OCI-LY7 (cell line): ENCODE data around the gene OLFML3. TPM values are rescaled to one million over a fixed set of nuclear protein-coding genes. Genes with fewer than 3 reads are reported as not detected.

Experiments used
- BruUV-seq: library from RNA; stranded (reverse); fragments of 400-500 nt; replicated peaks from 2 replicates; lab custom pipeline; 2021; lab: Mats Ljungman, UMichigan
- CTCF ChIA-PET: fragments of 300-600 bp; sonication (Branson Sonifier 250); formaldehyde crosslinking; loops from one replicate; lab custom pipeline; 2022; ENCODE audit warnings: antibody characterized with exemption; ENCODE audit not compliant: unreplicated experiment; lab: Charles Lee
- POLR2A ChIA-PET: fragments of 300-600 bp; sonication (Branson Sonifier 250); formaldehyde crosslinking; loops from one replicate; lab custom pipeline; 2022; ENCODE audit warnings: antibody characterized with exemption; lab: Charles Lee
- DNase-seq: peaks from one replicate; pipeline ENCODE4 v3.0.0-alpha.2; 2015; ENCODE audit warnings: low spot score
- H2AFZ ChIP-seq: fragments of 200-600 bp; sonication (generic), shearing (Covaris generic); 2 replicates; pipeline ENCODE4 v1.6.1; 2014; ENCODE audit warnings: mild to moderate bottlenecking, antibody characterized with exemption, low read length, moderate library complexity
- H3K27ac ChIP-seq: fragments of 200-600 bp; sonication (generic); 2 replicates; pipeline ENCODE4 v1.5.1; 2014; ENCODE audit warnings: mixed run types, low read depth, mild to moderate bottlenecking, moderate library complexity, low read length, inconsistent platforms; ENCODE audit not compliant: poor library complexity, severe bottlenecking
- H3K36me3 ChIP-seq: fragments of 200-600 bp; sonication (generic); 2 replicates; pipeline ENCODE4 v1.6.1; 2014; ENCODE audit warnings: mild to moderate bottlenecking, antibody characterized with exemption, low read length, moderate library complexity, mixed read lengths; ENCODE audit not compliant: insufficient read depth
- H3K4me1 ChIP-seq: fragments of 200-600 bp; sonication (generic); 2 replicates; pipeline ENCODE4 v1.5.1; 2014; ENCODE audit warnings: mild to moderate bottlenecking, low read length; ENCODE audit not compliant: insufficient read depth, poor library complexity, severe bottlenecking
- H3K4me2 ChIP-seq: fragments of 200-600 bp; sonication (generic); 2 replicates; pipeline ENCODE4 v1.6.1; 2014; ENCODE audit warnings: mild to moderate bottlenecking, low read length
- H3K4me3 ChIP-seq: fragments of 200-600 bp; sonication (generic); 2 replicates; pipeline ENCODE4 v1.5.1; 2014; ENCODE audit warnings: mild to moderate bottlenecking, low read depth, low read length; ENCODE audit not compliant: poor library complexity, severe bottlenecking
- H3K79me2 ChIP-seq: fragments of 200-600 bp; sonication (generic); 2 replicates; pipeline ENCODE4 v1.6.1; 2016; ENCODE audit warnings: low read depth, mild to moderate bottlenecking, low read length, moderate library complexity, mixed read lengths; ENCODE audit not compliant: insufficient read depth
- H3K9me2 ChIP-seq: fragments of 200-600 bp; sonication (generic); 2 replicates; pipeline ENCODE4 v1.6.1; 2016; ENCODE audit warnings: mild to moderate bottlenecking, low read length, mixed read lengths; ENCODE audit not compliant: insufficient read depth
- H3K9me3 ChIP-seq: fragments of 200-600 bp; sonication (generic); 2 replicates; pipeline ENCODE4 v1.6.1; 2014; ENCODE audit warnings: mild to moderate bottlenecking, mixed run types, low read length, mixed read lengths
- H4K20me1 ChIP-seq: fragments of 200-600 bp; sonication (generic); 2 replicates; pipeline ENCODE4 v1.6.1; 2014; ENCODE audit warnings: mild to moderate bottlenecking, antibody characterized with exemption, low read length, moderate library complexity, mixed read lengths; ENCODE audit not compliant: insufficient read depth
- EZH2phosphoT487 ChIP-seq: fragments of 200-600 bp; sonication (generic); IDR thresholded peaks from 2 replicates; pipeline ENCODE4 v1.6.1; 2018; ENCODE audit warnings: low read depth, borderline replicate concordance, mild to moderate bottlenecking, mixed run types, antibody characterized with exemption, low read length, moderate library complexity, mixed read lengths
- intact Hi-C: fragments of 100-400 bp; cut with micrococcal nuclease; formaldehyde crosslinking; loops from one replicate; pipeline ENCODE4 v1.10.0; 2022; ENCODE audit not compliant: unreplicated experiment
- total RNA-seq, 2 experiments: library from RNA; depleted of rRNA in 1 of 2; stranded (reverse); fragments of >200 nt in 1 of 2; shearing (Covaris generic) in 1 of 2; gene quantifications; 2 replicates each; pipeline ENCODE4 v1.2.3, GENCODE V29; 2014 to 2022
- TF ChIP-seq, protein P1 (sequence below): fragments of 200-600 bp; sonication (generic); conservative IDR thresholded peaks from 2 replicates; pipeline ENCODE4 v1.5.1; 2014; ENCODE audit warnings: mild to moderate bottlenecking, antibody characterized with exemption, low read length, moderate library complexity, mixed read lengths

The OLFML3 gene
- total RNA-seq, 2 experiments from 2014 or later: 0.34 to 0.44 TPM

DNA sequence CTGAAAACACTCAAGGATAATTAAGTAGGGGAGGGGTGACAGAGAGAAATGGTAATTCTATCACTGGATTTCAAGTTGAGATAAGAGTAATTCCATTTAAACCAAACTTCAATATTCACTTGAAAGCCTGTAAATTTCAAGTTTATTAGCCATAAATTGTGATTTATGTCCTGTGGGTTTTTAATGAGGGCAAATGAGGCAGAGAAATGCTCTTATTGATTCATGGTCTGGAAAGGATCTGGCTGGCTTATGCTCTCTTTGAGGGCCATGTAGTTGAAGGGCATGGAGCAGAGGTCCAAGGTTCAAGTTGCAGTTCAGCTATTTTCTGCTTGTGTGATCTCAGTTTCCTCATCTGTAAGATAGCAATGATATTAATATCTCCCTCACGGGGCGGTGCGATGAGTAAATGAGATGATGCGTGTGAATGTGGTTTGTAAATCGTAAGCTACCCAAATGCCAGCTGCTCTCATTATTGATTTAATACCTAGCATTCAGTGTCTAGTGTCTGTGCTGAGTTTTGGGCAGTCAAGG, 12.3 kb downstream of the OLFML3 start:
- DNase-seq: no peak
- TF ChIP-seq, protein P1, sequence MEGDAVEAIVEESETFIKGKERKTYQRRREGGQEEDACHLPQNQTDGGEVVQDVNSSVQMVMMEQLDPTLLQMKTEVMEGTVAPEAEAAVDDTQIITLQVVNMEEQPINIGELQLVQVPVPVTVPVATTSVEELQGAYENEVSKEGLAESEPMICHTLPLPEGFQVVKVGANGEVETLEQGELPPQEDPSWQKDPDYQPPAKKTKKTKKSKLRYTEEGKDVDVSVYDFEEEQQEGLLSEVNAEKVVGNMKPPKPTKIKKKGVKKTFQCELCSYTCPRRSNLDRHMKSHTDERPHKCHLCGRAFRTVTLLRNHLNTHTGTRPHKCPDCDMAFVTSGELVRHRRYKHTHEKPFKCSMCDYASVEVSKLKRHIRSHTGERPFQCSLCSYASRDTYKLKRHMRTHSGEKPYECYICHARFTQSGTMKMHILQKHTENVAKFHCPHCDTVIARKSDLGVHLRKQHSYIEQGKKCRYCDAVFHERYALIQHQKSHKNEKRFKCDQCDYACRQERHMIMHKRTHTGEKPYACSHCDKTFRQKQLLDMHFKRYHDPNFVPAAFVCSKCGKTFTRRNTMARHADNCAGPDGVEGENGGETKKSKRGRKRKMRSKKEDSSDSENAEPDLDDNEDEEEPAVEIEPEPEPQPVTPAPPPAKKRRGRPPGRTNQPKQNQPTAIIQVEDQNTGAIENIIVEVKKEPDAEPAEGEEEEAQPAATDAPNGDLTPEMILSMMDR: no peak
- no peak for TF ChIP-seq EZH2phosphoT487
- H3K9me3 ChIP-seq: peaks cover 9% of the 10 kb centered on the region; the same call in 1 of the 2 replicates
- no peaks in the 10 kb centered on the region for H4K20me1 ChIP-seq
- no peak overlapping the region for H3K27ac ChIP-seq
- ChIA-PET POLR2A (no interaction called here), CTCF (no interaction called here)
- H3K79me2 ChIP-seq: no peaks in the 10 kb centered on the region
- no peaks in the 10 kb centered on the region for H3K9me2 ChIP-seq
- H2AFZ ChIP-seq: no peak overlapping the region
- no peak overlapping the region for H3K4me3 ChIP-seq
- intact Hi-C loops: no loop called here
- H3K4me2 ChIP-seq: no peak overlapping the region
- no peaks in the 10 kb centered on the region for H3K4me1 ChIP-seq
- no peaks in the 10 kb centered on the region for H3K36me3 ChIP-seq
- no TSS peak for BruUV-seq

DNA sequence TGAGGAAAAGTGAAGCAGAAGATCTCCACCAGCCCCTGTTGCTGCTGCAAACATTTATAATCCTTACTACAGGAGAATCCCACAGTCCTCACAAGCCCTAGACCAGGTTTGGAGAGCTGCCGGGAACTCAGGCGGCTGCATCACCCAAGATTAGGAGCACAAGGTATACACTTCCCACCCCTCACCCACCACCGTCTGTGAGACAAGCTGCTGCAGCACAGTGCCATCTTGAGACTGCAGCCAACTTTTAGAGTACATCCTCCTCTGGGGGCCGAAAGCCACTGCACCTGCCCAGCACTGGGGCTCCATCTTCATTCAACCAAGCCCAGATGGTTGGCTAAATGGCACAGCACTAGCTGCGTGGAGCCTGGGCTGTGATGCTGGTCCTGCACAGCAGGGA, 13.8 kb downstream of the OLFML3 start:
- no peaks in the 10 kb centered on the region for H3K79me2 ChIP-seq
- CTCF ChIA-PET: no interaction called here
- H3K4me2 ChIP-seq: no peak overlapping the region
- POLR2A ChIA-PET: interaction anchor here (1.3 kb wide), 1 partner anchor 46 kb away, joined by 4 read pairs; no protein-coding TSS in a partner anchor
- H3K27ac ChIP-seq: no peak overlapping the region
- H3K4me3 ChIP-seq: no peak overlapping the region
- no peaks in the 10 kb centered on the region for H3K9me2 ChIP-seq
- TF ChIP-seq EZH2phosphoT487: no peak
- TF ChIP-seq, protein P1: no peak
- no peak overlapping the region for H2AFZ ChIP-seq
- H4K20me1 ChIP-seq: no peaks in the 10 kb centered on the region
- peaks cover 14% of the 10 kb centered on the region; the same call in 1 of the 2 replicates for H3K9me3 ChIP-seq
- no peak for DNase-seq
- H3K4me1 ChIP-seq: no peaks in the 10 kb centered on the region
- H3K36me3 ChIP-seq: no peaks in the 10 kb centered on the region
- no TSS peak for BruUV-seq
- intact Hi-C loops: no loop called here

DNA sequence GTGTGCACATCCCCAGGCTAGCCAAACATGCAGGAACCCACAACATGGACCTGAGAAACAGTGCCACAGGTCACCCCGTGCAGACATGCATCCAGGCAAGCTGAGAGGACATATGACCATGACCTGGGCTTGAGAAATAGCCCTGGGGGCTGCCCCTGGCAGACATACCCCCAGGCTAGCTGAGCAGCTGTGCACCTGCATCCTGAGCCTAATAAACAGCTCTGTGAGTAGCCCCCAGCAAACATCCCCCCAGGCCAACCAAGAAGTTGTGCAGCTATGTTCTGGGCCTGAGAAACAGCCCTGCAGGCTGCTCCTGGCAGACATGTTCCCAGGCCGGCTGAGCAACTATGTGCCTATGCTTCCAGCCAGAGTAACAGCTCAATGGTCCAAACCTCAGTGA, 14.5 kb downstream of the OLFML3 start:
- intact Hi-C loops: no loop called here
- BruUV-seq: no TSS peak
- POLR2A ChIA-PET: interaction anchor here (0.6 to 0.7 kb wide), 2 partner anchors 59 to 475 kb away, joined by 3 read pairs; no protein-coding TSS in a partner anchor

More for the DNA sequence above, 14.5 kb downstream of the OLFML3 start:
- no peaks in the 10 kb centered on the region for H4K20me1 ChIP-seq
- peaks cover 14% of the 10 kb centered on the region; the same call in 1 of the 2 replicates for H3K9me3 ChIP-seq
- H3K4me2 ChIP-seq: no peak overlapping the region
- H3K27ac ChIP-seq: no peak overlapping the region
- CTCF ChIA-PET: no interaction called here
- H2AFZ ChIP-seq: no peak overlapping the region
- no peaks in the 10 kb centered on the region for H3K79me2 ChIP-seq
- no peaks in the 10 kb centered on the region for H3K9me2 ChIP-seq
- TF ChIP-seq, protein P1: no peak
- no peak for TF ChIP-seq EZH2phosphoT487
- no peaks in the 10 kb centered on the region for H3K36me3 ChIP-seq
- no peak for DNase-seq
- no peak overlapping the region for H3K4me3 ChIP-seq
- H3K4me1 ChIP-seq: no peaks in the 10 kb centered on the region
